GM21423 (cell line): ENCODE data around the gene LDLRAD3.

ENCODE experiments used
- ATAC-seq: cut with Tn5 transposase; IDR thresholded peaks from one replicate; pipeline ENCODE4 v1.9.1; 2021; ENCODE audit warnings: mild to moderate bottlenecking, moderate library complexity; ENCODE audit not compliant: unreplicated experiment

The LDLRAD3 gene

GRCh38 chr11:36122671-36123070, 178.8 kb downstream of the LDLRAD3 start:
- ATAC-seq = no peak

DNA sequence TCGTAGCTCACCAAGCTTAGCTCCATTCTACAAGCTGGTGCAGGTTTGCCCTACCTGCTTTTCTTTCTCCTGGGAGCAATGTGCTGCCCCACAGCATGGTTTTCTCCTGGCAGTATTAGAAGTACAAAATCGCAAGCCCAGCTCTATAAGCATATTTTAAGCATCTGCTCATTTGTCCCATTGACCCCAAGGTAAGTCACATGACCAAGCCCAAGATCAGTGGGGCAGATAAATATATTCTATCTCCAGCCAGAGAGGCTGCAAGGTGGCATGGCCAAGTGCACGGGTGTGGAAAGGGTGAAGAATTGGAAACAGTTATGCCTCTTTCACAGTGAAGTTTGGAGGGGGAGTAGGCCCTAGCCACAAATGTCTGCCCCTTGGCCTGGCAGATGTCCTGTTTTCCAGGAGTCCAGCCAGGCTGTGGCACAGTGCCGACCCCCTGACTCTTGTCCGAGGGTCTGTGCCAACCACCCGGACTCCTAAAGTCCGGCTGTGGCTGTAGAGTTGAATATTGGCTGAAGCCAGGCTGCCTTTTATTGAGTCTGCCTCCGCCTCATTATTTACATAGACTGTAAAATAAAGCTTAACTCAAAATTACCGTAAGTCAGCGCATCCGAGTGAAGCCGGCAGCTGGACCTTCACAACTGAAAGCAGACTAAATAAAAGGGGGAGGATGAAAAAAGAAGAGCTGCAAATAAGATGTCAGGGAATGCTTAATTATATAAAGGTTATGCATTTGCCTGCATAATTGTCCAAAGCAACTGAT, 179.7 kb downstream of the LDLRAD3 start:
- ATAC-seq = no peak

DNA sequence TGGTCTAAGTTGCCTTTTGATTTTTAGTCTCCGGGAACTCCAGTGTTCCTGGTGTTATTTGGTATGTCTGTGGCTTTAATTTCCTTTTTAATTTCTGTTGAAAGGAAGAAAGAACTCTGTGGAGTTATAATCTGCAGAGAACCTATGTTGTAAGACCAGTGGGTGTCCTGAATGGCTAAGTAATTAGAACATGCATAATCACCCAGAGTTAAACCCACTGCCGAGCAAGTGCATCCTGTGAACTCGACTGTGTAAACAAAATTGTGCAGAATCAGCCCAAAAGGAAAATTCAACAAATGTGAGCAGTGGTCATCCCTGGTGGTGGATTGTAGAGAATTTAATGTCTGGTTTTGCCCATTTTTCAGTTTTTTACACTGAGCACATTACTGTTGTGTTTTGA, 182.8 kb downstream of the LDLRAD3 start:
- no peak for ATAC-seq

DNA sequence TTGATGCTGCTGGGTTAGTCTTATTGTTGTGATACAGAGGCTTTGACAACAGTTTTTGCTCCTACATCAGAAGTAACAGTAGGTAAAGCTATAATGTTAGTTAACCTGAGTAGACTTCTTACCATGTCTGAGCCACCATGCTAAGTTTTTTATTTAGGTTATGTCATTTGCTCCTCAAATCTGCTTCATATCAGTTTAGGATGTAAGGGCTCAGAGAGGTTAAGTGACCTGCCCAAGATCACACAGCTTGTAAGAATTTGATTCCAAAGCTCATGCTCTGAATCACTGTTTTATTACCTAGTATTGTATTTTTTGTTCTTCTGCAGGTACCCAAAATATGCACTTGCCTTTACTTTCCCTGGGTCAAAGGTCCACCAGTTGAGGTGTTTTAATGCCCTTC, 183.7 kb downstream of the LDLRAD3 start:
- ATAC-seq = no peak

DNA sequence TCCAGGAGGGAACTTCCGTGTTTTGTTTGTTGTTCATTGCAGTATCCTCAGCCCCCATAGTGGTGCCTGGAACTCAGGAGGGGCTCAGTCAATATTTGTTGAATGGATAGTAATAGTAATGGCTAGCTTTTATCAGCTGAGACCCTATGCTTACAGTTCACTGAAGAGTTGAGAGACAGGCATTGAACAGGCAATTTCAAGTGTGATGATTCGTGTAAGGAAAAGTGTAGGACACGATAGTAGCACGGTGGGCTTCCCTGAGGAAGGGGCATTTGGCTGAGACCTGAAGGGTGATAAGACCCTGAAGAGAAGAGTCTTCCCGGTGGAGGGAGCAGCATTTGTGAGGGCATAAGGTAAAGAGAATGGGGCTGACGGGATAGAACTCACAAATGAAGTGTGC, 186.1 kb downstream of the LDLRAD3 start:
- no peak for ATAC-seq

- ATAC-seq = no peak
Observed at GRCh38 chr11:36130401-36130800, 186.5 kb downstream of the LDLRAD3 start.

DNA sequence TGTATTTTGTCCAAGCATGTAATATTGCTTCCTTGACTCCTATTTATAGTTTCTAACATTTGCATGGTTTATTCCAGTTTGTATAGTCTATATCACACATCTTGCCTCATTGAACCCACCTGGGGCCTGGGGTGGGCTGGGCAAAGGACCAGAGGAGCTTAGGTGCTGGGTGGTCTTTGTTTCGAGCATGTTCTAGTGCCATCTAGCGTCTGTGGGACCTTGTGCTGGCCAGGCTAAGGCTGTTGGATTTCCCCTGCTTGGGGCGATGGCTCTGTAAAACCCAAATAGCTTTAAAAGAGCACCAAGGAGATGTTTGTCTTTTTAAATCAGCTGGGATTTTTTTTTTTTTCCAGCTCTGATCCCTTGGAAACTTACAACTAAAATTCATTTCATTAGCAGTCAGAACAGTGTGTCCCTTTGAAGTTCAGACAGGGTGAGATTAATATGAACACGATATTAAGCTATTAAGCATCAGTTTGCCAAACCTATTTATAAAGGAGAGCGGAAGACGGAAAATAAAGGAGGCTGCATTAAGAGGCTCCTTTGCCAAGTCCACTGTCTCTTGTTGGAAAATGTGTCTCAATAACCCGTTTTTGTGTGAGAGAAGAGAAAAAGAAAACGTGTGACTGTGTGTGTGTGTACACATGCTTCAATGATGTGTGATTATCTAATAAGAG, 188.0 kb downstream of the LDLRAD3 start:
- ATAC-seq = no peak

- ATAC-seq = no peak
Observed at GRCh38 chr11:36132940-36133339, 189.1 kb downstream of the LDLRAD3 start.

- ATAC-seq = no peak
Observed at GRCh38 chr11:36135076-36135475, 191.2 kb downstream of the LDLRAD3 start.

DNA sequence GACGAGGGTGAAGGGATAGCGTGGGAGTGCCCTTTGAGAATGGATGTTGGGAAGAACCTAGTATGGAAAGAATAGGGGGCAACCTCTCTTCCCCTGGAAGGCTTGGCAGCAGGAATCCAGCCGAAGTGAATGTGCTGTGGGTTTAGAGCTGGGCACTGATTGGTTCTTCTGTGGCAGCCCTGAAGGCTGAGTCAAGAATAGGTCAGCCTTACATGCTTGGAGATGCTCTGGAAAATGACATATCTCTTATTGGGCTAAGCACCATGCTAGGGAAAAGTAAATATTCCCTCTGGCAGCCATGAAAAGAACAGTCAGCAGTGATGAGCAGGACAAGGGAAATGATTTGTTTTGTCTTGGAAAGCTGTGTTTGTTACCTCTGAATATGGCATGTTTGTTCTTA, 195.9 kb downstream of the LDLRAD3 start:
- ATAC-seq = no peak

DNA sequence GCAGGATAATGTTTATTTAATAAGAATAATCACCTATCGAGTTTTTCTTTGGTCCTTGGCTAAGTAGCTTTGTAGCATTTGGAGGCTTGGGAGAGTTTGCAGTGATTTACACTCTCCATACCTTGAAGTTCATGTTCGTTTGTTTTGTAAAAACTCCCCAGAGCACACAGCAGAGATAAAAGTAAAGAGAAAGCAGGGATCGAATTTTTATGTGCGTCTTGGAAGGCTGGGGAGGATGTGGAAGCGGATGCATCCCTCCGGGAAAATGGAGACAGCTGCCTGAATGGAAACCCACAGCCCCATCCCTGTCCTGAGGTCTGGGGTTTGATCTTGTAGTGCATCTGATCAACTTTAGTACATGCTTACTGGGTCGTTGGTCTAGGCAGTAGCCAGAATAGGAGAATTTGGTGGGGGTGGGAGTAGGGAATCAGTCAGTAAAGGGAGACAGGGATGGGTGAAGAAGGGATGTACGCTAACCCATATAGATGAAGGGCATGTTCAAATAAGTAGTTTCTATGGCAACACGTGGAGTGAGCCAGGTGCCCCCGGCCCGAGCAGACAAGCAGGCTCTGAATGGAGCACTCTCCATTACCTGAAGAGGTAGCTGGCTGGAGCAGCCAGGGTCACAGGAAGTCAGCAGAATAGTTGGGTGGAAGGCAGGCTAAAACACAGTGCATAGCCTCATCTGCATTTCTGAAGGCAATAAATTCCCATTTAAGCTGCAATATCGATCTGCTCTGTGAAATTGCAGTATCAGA, 197.5 kb downstream of the LDLRAD3 start:
- no peak for ATAC-seq

- no peak for ATAC-seq
Observed at GRCh38 chr11:36141956-36142355, 198.1 kb downstream of the LDLRAD3 start.

- no peak for ATAC-seq
Observed at GRCh38 chr11:36142439-36142838, 198.6 kb downstream of the LDLRAD3 start.

- no peak for ATAC-seq
Observed at GRCh38 chr11:36142879-36143278, 199.0 kb downstream of the LDLRAD3 start.

- ATAC-seq = no peak
Observed at GRCh38 chr11:36146437-36146836, 202.6 kb downstream of the LDLRAD3 start.

GRCh38 chr11:36147491-36147890, 203.6 kb downstream of the LDLRAD3 start:
- ATAC-seq = no peak

DNA sequence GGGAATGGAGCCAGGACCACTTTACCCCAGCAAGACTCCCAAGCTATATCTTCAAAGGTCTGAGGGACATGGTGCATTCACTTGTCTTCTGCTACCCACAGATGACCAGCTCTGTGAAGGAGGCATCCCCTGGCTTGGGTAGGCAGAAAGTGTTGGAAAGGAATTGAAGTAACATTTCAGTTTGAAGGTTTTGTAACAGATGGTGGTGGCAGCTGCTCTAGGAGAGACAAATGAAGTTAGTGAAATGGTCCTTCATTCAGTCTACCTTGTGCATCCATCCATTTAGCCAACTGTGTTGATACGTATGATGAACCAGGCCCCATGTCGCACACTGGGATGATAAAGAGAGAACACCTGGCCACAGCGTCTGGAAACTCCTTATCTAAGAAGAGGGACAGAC, 204.8 kb downstream of the LDLRAD3 start:
- ATAC-seq = no peak

GRCh38 chr11:36149538-36150242, 205.8 kb downstream of the LDLRAD3 start:
- ATAC-seq = peak; percentile 87

- ATAC-seq = no peak
Observed at GRCh38 chr11:36150986-36151385, 207.1 kb downstream of the LDLRAD3 start.

DNA sequence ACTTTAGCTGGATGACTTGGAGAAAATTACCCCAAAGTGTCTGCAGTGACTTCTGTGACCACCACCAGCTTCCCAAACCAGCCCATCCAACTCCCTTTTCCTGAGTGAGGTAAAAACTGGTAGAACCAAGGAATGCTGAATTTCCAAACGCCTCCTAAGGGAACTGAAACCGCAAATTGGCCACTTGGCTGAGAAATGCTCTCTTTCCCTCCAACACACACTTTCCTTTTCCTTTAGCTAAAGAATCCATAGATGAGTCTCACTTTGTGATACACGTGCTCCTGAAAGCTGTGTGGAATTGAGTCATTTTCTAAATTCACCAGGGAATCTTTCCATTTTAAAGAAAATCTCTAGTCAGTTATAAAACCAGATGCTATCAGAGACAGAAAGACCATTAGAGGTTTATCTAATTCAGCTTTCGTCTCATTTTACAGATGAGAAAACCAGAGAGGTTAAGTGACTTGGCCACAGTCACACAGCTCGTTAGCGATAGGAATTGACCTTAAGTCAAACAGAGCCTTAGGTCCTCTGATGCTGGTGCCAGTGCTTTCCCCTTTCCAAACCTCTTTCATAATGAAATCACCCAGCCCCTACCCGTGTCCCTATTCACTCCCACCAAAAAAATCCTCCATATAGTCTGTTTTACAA, 208.2 kb downstream of the LDLRAD3 start:
- ATAC-seq = no peak

DNA sequence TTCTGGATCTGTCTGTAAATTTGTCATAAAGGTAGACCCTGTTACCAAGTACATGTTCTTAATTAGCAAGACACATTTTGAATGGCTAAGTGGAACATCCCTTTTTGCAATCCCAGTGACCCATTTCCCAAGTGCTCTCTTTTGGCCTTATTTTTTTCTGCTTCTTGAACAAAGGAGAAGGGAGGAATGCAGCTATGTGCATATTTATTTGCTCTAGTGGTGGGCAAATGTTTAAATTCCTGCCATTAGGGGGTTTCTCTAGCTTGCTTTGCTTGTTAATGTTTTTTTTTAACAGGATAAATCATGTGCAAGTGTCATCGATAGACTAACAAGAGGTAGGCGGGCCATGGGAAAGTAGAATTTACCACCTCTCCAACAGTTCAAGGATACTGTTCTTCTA, 209.7 kb downstream of the LDLRAD3 start:
- no peak for ATAC-seq
